PC-9 (cell line): ENCODE data around the gene GNAQ.

ENCODE experiments used
- EZH2 ChIP-seq: fragments of 200-600 bp; sonication (generic); IDR thresholded peaks from 2 replicates; pipeline ENCODE4 v1.8.0; 2017; ENCODE audit warnings: antibody characterized with exemption, low read depth
- TF ChIP-seq, protein P1 (sequence below): fragments of 200-600 bp; sonication (generic); conservative IDR thresholded peaks from 2 replicates; pipeline ENCODE4 v1.6.1; 2017; ENCODE audit warnings: mixed run types, antibody characterized with exemption, mild to moderate bottlenecking, moderate library complexity

DNA sequence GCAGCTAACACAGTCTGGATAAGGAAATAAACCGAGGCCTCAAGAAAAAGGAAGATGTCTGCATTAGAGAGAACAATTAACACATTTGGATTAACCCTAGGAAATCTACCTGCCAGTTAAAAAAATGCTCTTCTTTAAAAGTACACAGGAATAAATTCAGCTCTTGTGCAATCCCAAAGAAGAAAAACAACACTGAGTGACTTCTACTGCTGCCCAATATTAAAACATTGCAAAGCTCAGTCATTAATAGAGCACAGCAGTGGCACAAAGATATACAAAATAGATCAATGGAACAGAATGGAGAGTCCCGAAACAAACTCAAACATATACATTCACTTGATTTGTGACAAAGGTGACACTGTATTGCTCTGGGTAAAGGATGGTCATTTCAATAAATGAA is 119.7 kb downstream of the GNAQ start:
- no peak for TF ChIP-seq EZH2
- TF ChIP-seq, protein P1, sequence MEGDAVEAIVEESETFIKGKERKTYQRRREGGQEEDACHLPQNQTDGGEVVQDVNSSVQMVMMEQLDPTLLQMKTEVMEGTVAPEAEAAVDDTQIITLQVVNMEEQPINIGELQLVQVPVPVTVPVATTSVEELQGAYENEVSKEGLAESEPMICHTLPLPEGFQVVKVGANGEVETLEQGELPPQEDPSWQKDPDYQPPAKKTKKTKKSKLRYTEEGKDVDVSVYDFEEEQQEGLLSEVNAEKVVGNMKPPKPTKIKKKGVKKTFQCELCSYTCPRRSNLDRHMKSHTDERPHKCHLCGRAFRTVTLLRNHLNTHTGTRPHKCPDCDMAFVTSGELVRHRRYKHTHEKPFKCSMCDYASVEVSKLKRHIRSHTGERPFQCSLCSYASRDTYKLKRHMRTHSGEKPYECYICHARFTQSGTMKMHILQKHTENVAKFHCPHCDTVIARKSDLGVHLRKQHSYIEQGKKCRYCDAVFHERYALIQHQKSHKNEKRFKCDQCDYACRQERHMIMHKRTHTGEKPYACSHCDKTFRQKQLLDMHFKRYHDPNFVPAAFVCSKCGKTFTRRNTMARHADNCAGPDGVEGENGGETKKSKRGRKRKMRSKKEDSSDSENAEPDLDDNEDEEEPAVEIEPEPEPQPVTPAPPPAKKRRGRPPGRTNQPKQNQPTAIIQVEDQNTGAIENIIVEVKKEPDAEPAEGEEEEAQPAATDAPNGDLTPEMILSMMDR, result no peak
